Inferior parietal cortex (tissue), 1 donor: ENCODE measurements around the gene SCAMP2.

Experiments
- DNase-seq: peaks from one replicate; pipeline ENCODE4 v3.0.0-alpha.2; 2016; ENCODE audit errors: extremely low spot score

SCAMP2 gene

GRCh38 chr15:74821091-74821789 lies 51.9 kb downstream of the SCAMP2 start:
- no peak for DNase-seq

- no peak for DNase-seq
These were observed 53.1 kb downstream of the SCAMP2 start for GRCh38 chr15:74820056-74820455.

- no peak for DNase-seq
These were observed 55.8 kb downstream of the SCAMP2 start for GRCh38 chr15:74817370-74817737.

- no peak for DNase-seq
These were observed 56.4 kb downstream of the SCAMP2 start for GRCh38 chr15:74816624-74817369.

GRCh38 chr15:74815961-74816360 lies 57.2 kb downstream of the SCAMP2 start:
- no peak for DNase-seq

GRCh38 chr15:74815121-74815934 lies 57.8 kb downstream of the SCAMP2 start:
- DNase-seq: no peak

GRCh38 chr15:74812533-74812932 lies 60.6 kb downstream of the SCAMP2 start, which contains the start of gene LMAN1L:
Gene LMAN1L, plus strand, starts transcription at chr15:74812835. Its CDS starts 20 bp downstream, at chr15:74812855.
- DNase-seq: no peak

- no peak for DNase-seq
These were observed 63.2 kb downstream of the SCAMP2 start for GRCh38 chr15:74809956-74810355.

GRCh38 chr15:74809242-74809641 lies 63.9 kb downstream of the SCAMP2 start:
- no peak for DNase-seq

- DNase-seq: no peak
These were observed 64.3 kb downstream of the SCAMP2 start for GRCh38 chr15:74808840-74809229.

GRCh38 chr15:74808078-74808839 lies 64.9 kb downstream of the SCAMP2 start:
- DNase-seq: no peak

GRCh38 chr15:74807282-74807681 lies 65.9 kb downstream of the SCAMP2 start:
- no peak for DNase-seq

GRCh38 chr15:74804935-74805334 lies 68.2 kb downstream of the SCAMP2 start:
- no peak for DNase-seq

- DNase-seq: no peak
These were observed 70.2 kb downstream of the SCAMP2 start for GRCh38 chr15:74802862-74803447.

- no peak for DNase-seq
These were observed 70.9 kb downstream of the SCAMP2 start for GRCh38 chr15:74802290-74802689.

- DNase-seq: no peak
These were observed 71.7 kb downstream of the SCAMP2 start for GRCh38 chr15:74801311-74801997.

- no peak for DNase-seq
These were observed 72.5 kb downstream of the SCAMP2 start for GRCh38 chr15:74800559-74801094.

- DNase-seq: peak; percentile 65
These were observed 73.2 kb downstream of the SCAMP2 start for GRCh38 chr15:74799856-74800558.

- no peak for DNase-seq
These were observed 73.8 kb downstream of the SCAMP2 start for GRCh38 chr15:74799255-74799855.
